ENCODE measurements around the gene ASPSCR1.
A peak's percentile ranks its signal among the peaks of the same experiment; 100 is the strongest.

Gene ASPSCR1

DNA sequence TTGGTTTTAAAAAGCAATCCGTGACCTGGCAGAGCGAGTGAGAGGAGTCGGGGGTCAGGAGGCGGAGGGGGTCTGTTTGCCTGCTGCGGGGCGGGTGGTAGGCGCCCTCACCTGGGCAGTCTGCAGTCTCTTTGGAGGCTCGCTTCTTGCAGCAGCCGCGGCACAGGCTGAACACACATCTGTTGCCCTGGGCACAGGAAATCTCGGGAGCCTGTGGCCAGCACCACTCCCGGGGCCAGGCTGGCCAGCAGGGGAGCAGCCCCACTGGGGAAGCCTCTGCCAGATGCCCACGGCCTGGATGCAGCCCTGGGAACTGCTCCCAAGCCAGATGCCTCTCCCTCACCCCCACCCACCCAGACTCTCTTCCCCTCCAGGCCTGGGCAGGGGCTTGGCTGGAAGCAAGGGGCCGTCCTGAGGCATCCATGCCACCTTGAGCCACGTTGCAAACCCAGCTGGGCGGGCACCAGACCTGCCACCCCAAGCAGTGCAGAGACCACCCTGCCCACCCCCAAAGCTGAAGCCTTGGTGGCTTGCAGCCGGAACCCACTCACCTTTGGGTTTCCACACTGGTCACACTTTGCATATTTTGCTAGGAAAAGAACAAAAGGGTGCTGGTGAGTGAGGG is 80.9 kb downstream of the ASPSCR1 start:
- DNase-seq, result no peak

DNA sequence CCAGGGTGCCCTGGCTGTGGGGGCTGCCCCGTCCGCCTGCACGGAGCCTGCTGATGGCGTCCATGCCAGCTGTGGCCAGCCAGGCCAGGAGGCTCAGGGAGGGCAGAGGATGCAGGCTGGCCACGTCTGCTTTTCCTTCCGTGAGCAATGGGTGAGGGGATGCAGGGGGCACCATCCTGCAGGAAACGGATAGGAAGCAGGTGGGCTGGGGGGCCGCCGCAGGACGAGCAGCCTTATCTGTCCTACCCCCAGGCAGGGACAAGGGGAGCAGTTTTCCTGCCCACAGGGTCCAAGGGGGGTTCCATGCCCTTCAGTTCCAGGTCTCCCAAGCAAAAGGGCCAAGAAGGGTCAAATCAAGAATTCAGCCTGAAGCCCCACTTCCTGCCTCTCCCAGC is 81.4 kb downstream of the ASPSCR1 start:
- DNase-seq, result no peak

DNA sequence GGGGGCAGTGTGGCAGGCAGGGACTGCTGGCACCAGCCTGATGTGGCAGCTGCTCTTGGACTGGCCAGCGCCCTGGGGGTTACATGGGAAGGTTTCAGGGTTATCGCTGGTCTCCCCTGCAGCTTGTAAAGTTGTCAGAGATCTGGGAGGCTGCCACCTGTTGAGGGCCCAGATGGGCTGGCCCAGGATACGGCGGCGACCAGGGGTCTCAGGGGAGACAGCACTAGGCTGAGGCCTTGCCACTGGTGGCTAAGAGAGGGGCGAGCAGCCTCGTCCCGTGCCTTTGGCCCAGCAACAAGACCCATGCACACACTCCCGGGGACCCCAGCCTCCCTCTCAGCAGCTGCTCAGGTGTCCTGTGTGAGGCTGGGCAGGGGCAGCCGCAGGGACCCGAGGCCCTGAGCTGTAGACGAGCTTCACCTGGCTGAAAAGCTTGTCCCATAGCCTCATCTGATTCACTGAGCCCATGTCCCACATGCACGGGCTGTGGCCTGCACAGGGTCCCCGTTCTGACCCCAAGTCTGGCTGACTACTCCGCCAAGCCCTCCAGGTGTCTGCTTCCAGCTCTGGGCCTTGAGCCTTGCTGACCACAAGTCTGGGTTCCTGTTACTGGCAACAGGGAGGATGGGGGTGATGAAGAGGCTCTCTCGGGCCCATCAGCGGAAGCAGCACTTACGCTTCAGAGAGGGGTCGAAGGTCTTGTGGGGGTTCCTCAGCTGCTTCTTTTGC is 82.0 kb downstream of the ASPSCR1 start:
- peak; percentile 31 for DNase-seq

DNA sequence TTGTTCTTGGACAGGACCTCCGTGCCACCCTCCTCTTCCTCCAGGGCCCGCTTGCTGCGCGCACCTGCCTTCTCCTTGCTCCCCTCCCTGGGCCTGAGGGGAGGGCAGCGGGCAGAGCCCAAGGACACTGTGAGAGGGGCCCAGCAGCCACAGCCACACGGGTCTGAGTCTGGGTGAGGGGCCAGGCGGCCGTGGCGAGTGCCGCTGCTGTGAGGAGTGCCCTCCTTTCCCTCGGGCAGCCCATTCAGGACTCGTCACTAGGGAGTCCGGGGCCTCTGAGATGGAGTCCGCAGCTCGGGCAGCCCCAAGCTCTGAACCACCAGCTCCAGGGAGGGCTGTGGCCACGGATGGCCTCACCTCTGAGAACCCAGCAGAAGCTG is 82.6 kb downstream of the ASPSCR1 start:
- DNase-seq, result no peak

DNA sequence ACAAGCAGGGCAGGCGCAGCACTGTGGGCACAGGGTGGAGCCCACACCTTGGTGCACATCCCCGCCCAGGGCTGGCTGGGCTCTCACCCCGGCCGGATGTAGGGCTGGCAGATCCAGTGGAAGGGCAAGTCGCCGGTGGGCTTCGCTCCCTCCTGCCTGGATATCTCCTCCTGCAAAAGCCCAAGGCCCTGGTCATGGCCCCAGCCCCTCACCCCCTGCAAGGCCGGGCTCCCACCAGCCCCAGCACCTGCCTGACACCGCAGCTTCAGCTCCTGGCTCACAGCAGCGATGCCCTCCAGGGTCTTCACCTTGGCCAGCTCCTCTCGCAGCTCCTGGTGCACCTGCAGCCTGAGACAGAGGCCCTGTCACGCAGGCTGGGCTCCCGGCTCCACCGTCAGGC is 83.2 kb downstream of the ASPSCR1 start:
- no peak for DNase-seq

DNA sequence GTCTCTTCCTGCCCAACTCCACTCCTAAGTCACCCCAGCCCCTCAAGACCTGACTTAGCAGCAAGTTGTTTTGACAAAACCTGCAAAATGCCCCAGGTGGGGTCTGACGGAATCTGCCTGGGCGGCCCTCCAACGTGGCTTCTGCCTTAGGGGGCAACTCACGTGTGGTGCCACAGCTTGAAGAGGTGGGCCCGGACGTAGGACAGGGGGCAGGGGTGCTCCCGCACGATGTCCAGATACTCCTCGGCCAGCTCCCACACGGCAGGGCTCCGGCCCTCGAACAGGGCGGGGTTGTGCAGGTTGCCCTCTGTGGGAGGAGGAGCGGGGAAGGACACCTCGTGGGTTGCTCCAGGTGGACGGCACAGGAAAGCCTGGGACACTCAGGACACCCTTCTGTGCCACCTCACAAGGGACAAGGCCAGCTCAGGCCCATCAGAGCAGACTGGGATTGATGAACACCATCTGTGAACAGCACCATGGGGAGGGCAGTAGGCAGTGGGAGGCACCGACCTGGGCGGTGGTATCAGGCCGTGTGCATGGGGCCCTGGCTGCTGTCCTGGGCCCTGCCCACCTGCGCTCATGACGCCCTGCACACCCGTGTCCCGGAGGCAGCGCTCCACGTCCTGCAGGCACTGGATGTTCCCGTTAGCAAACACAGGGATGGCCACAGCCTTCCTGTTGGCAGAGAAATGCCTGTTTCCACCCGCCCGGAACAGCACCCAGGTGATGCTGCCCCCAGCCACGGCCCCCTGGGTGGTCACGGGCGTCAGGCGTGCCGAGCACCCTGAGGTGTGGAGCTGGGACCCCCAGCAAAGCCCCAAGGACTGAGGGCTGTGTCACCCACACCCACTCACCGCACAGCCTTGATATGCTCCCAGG is 83.9 kb downstream of the ASPSCR1 start:
- no peak for DNase-seq

DNA sequence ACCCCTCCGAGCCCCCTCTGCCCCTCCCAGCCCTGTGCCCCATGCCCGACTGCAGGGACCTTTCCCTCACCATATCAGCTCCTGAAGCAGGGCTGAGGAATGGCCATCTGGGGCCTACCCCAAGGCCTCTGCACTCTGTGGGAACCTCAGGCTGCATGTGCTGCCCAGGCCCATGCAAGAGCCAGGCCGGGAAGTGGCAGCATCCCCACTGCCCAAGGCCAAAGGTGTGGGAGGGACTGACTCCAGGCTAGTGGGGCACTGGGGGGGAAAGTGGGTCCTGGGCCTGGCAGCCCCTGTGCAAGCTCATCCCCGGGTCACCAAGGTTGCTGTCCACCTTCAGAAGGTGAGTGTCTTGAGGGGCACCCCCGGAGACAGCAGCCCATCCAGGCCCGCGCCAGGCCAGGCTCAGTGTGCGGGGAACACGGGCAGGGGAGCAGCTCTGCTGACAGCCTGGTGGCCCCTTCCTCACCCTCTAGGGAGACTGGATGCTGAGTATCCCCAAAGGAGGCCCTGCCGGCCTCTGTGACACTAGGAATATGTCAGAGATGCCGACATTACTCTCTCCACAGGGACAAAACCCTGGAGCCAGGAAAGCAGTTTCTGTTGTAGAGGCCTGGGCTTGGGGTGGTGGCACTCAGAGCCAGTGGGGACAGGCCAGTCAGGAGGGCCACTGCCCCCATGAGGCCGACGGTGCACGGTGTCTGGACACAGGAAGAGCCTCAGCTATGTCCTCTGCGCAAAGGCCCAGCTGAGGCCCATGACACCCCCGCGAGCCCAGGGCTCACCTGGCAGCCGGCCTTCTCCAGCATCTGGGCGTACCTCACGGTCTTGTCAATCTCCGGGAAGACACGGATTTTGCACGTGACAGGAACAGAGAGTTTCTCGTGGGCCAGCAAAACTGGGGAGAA is 84.9 kb downstream of the ASPSCR1 start:
- no peak for DNase-seq

DNA sequence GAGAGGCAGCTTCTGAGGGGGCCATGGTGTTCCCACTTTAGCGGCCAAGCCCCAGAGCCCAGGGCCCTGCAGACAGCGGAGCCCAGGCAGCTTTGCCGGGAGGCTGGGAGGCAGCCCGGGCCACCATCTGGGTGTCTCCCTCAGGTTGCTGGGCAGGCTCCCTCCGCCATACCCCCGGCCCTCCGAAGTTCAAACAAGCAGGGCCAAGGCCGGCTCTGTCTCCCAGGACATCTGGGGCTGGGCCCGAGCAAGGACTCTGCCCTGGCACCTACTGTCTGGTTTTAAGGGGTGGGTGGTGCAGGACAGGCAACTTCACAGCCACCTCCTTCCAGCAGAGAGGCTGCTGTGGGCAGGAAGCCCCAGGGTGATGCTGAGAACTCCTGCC is 85.5 kb downstream of the ASPSCR1 start:
- DNase-seq, result no peak

DNA sequence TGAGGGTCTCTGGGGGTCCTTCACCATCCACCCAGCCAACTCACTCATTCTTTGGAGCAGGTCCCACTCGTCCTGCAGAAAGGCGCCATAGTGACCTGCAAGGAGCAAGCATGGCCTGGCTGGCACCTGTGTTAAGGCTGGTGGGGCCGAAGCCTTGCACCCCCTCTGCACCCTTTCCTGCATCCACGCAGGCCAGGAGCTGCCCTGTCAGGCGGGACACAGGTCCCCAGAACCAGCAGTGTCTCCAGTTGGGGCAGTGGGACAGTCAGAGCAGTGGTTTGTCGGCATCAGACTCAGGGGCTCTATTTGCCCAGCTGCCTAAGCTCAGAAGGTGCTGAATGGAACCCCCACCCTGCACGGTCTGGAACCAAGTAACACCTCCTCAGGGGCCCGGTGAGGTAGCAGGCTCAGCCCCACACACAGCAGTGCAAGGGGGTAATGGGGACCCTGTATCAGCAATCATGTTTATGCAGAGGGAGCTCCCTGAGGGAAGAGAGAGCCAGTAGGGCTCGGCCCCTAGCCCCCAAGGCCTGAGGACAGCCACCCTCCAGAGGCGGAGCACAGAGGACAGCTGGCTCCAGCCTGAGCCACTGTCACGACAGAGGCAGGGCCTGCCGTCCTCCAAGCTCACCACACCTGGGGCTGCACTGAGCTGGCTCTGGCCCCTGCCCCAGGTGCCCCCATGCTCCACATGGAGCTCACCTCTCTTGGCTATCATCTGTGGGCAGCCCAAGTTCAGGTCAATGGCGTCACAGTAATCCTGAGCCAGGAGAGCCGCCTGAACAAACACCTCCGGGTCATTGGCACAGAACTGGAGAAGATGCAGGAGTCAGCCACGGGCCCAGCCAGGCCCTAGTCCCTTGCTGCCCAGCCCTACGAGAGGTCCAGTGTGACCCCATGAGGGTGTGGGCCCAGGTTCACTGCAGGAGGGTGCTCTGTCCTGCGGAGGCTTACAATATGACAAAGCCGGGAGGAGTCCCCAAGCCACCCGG is 86.3 kb downstream of the ASPSCR1 start:
- no peak for DNase-seq

DNA sequence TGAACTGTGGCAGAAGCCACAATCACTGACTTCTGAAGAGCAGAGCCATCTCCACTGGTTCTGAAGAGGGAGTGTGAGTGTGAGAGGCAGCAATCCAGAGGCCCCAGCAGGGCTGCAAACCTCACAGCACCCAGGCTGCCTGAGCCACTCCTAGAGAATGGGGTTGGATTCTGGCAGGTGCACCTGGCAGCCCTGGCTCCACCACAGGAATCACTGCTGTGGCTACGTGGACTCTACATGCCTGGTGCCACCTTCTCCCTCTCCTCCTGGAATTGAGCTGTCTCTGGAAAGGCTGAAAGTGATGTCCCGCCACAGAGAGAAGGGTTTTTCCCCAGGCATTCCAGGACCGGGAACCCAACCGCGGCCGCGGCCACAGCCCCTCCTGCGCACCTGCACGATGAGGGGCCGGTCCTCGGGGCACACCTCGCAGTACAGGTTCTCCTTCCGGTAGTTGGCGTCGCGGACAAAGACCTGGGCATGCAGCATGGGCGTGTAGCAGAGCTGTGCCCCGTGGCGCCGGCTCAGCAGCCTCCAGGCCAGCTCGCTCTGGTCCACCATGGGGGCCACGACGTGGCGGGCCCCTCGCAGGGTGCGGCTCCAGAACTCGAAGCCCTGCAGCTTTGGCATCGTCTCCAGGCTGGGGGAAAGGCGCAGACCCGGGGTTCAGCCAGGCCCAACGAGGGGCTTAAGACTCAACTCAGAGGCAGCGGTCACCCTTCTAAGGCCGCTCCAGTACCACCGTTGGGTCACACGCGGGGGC is 87.2 kb downstream of the ASPSCR1 start:
- no peak for DNase-seq

DNA sequence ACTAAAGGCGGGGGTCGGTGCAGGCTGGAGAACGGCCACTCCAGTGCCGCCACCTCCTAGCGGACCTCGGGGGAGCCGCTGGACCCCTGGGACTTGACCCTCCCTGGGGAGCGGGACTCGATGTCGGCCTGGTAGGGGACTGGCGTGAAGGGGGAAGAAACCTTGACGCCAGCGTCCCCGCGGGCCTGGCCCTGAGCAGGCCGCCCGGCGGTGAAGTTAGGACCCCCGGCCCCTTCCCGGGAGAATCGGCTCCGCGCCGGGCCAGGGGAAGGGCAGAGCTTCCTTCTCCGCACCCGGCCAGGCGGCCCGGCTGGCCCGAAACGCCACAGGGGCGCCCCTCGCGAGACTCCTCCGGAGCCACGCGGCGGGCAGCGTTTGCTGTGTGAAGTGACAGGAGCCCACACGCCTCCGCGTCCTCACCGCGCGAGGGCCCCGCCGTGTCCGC is 87.8 kb downstream of the ASPSCR1 start:
- DNase-seq, result peak; percentile 51

DNA sequence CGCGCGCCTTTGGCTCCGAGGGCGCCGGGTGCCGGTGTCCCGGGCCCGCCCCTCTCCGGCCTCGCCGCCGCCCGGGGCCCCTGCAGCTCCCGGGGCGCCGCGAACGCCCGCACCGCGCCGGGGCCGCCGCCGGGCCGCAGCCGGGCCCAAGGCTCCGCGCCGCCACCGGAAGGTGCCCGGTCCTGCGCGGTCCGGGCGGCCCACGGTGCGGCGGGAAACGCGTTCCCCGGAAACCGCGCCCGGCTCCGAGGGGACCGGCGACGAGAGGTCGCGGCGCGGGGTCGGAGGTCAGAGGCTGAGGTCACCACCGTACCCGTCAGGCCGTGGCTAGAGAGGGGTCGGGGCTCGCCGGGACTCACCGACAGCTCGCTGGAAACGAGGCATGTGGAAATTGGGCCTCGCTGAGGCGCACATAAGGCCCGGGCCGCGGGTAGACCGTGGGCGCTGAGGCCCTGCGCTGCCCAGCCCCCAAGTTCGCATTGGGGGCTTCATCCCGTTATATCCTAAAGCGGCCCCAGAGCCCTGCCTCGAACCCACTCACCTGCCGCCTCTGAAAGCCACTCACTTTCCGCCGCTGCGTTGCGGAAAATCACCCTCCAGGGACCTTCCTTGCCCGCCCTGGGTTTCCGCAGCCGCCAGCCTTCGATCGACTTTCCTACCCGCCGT is 88.3 kb downstream of the ASPSCR1 start, which contains the start of gene DUS1L:
DUS1L (minus strand) TSS at position 167 of the 666 bp plus-strand sequence. CDS start 745 bp downstream, outside the sequence.
- peak; percentile 79 for DNase-seq
